Measurements from ENCODE around the gene DNAJC15.

DNA sequence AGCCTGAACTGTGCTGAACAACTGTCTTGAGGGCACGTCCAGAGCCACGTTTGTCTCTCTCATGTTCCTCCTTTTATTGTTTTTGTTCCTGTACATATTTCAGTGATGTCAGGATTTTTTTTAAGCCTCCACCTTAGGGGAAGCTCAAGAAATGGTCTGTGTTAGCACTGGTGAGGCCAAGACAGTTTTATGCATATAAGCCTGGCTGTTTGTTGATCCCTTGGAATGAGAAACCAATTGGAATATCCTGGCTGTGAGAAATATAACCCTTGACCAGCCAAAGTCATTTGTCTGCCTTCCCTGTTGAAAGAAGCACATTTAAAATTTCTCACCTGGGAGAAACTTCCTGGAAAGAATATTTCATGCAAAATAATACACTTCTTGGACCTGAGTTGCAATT lies 115.8 kb downstream of the DNAJC15 start:
- no peak for TF ChIP-seq ZNF274 (IDR thresholded peaks at IDR 0.05; ENCODE audit: low read depth, low read length)
- TF ChIP-seq YY1 (IDR thresholded peaks at IDR 0.05; ENCODE audit: insufficient read depth, insufficient read length): no peak
- TF ChIP-seq SUZ12 (IDR thresholded peaks at IDR 0.05; ENCODE audit: extremely low read depth, insufficient read depth, insufficient read length): no peak
